Measurements from ENCODE around the gene DBH.

DNA sequence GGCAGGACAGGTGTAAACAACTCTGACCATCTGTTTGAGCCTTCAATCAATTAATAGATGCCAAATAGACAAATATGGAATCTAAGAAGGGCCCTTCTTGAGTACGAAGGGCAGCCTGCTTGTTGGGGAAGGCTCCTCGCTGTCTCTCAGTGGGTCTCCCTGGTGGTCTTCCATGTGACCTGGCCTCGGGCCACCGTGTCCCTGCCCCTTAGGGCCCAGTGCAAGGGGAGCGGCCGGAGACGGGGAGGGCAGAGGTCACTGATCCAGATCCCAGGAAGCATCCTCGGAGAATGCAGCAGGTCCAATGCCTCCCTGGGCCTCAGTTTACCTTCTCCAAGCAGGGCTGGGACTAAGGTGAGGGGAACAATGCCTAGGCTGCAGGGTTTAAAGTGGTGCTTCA is 2.5 kb downstream of the DBH start:
- TF ChIP-seq, protein P1, sequence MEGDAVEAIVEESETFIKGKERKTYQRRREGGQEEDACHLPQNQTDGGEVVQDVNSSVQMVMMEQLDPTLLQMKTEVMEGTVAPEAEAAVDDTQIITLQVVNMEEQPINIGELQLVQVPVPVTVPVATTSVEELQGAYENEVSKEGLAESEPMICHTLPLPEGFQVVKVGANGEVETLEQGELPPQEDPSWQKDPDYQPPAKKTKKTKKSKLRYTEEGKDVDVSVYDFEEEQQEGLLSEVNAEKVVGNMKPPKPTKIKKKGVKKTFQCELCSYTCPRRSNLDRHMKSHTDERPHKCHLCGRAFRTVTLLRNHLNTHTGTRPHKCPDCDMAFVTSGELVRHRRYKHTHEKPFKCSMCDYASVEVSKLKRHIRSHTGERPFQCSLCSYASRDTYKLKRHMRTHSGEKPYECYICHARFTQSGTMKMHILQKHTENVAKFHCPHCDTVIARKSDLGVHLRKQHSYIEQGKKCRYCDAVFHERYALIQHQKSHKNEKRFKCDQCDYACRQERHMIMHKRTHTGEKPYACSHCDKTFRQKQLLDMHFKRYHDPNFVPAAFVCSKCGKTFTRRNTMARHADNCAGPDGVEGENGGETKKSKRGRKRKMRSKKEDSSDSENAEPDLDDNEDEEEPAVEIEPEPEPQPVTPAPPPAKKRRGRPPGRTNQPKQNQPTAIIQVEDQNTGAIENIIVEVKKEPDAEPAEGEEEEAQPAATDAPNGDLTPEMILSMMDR (IDR thresholded peaks at IDR 0.05; ENCODE audit: insufficient read depth, low read length, poor library complexity, severe bottlenecking), result no peak
- TF ChIP-seq EZH2phosphoT487 (conservative IDR thresholded peaks at IDR 0.05; ENCODE audit: low read length), result no peak
